ENCODE measurements around the gene HSPA6.
A peak's percentile ranks its signal among the peaks of the same experiment; 100 is the strongest.
"Not testable (repeated sequence)": the region's sequence is repeated elsewhere in the genome, so short reads cannot be mapped to it uniquely, and the experiment has no call there.

The HSPA6 gene

DNA sequence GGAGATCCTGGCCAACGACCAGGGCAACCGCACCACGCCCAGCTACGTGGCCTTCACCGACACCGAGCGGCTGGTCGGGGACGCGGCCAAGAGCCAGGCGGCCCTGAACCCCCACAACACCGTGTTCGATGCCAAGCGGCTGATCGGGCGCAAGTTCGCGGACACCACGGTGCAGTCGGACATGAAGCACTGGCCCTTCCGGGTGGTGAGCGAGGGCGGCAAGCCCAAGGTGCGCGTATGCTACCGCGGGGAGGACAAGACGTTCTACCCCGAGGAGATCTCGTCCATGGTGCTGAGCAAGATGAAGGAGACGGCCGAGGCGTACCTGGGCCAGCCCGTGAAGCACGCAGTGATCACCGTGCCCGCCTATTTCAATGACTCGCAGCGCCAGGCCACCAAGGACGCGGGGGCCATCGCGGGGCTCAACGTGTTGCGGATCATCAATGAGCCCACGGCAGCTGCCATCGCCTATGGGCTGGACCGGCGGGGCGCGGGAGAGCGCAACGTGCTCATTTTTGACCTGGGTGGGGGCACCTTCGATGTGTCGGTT is 477 bp downstream of the HSPA6 start:
- not testable (repeated sequence) for H3K36me3 ChIP-seq (ENCODE audit: control insufficient read depth, insufficient read depth, low read length); H3K27ac ChIP-seq (ENCODE audit: low read length); H3K9me3 ChIP-seq (ENCODE audit: control insufficient read depth, insufficient read depth, low read length); DNase-seq (ENCODE audit: low read depth, low spot score); H3K27me3 ChIP-seq (ENCODE audit: control insufficient read depth, insufficient read depth, low read length); H3K4me1 ChIP-seq (ENCODE audit: control insufficient read depth, insufficient read depth, low read length)
- peak overlapping the region; percentile 32; the same call in 1 of the 2 replicates for H3K4me3 ChIP-seq (ENCODE audit: low read length)
- no CpG with 5 or more reads among the region's 55 CpGs for WGBS (ENCODE audit: insufficient coverage, insufficient read length)

DNA sequence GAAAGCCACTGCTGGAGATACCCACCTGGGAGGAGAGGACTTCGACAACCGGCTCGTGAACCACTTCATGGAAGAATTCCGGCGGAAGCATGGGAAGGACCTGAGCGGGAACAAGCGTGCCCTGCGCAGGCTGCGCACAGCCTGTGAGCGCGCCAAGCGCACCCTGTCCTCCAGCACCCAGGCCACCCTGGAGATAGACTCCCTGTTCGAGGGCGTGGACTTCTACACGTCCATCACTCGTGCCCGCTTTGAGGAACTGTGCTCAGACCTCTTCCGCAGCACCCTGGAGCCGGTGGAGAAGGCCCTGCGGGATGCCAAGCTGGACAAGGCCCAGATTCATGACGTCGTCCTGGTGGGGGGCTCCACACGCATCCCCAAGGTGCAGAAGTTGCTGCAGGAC is 981 bp downstream of the HSPA6 start:
- H3K9me3 ChIP-seq (ENCODE audit: control insufficient read depth, insufficient read depth, low read length); H3K36me3 ChIP-seq (ENCODE audit: control insufficient read depth, insufficient read depth, low read length); H3K27ac ChIP-seq (ENCODE audit: low read length); H3K4me1 ChIP-seq (ENCODE audit: control insufficient read depth, insufficient read depth, low read length); H3K27me3 ChIP-seq (ENCODE audit: control insufficient read depth, insufficient read depth, low read length); DNase-seq (ENCODE audit: low read depth, low spot score): not testable (repeated sequence)
- WGBS (ENCODE audit: insufficient coverage, insufficient read length), result no CpG with 5 or more reads among the region's 23 CpGs
- H3K4me3 ChIP-seq (ENCODE audit: low read length), result peak overlapping the region; percentile 32; the same call in 1 of the 2 replicates

DNA sequence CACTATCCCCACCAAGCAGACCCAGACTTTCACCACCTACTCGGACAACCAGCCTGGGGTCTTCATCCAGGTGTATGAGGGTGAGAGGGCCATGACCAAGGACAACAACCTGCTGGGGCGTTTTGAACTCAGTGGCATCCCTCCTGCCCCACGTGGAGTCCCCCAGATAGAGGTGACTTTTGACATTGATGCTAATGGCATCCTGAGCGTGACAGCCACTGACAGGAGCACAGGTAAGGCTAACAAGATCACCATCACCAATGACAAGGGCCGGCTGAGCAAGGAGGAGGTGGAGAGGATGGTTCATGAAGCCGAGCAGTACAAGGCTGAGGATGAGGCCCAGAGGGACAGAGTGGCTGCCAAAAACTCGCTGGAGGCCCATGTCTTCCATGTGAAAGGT is 1.6 kb downstream of the HSPA6 start:
- not testable (repeated sequence) for H3K36me3 ChIP-seq (ENCODE audit: control insufficient read depth, insufficient read depth, low read length); DNase-seq (ENCODE audit: low read depth, low spot score); H3K9me3 ChIP-seq (ENCODE audit: control insufficient read depth, insufficient read depth, low read length); H3K4me1 ChIP-seq (ENCODE audit: control insufficient read depth, insufficient read depth, low read length); H3K4me3 ChIP-seq (ENCODE audit: low read length); H3K27me3 ChIP-seq (ENCODE audit: control insufficient read depth, insufficient read depth, low read length); H3K27ac ChIP-seq (ENCODE audit: low read length)
- no CpG with 5 or more reads among the region's 7 CpGs for WGBS (ENCODE audit: insufficient coverage, insufficient read length)

DNA sequence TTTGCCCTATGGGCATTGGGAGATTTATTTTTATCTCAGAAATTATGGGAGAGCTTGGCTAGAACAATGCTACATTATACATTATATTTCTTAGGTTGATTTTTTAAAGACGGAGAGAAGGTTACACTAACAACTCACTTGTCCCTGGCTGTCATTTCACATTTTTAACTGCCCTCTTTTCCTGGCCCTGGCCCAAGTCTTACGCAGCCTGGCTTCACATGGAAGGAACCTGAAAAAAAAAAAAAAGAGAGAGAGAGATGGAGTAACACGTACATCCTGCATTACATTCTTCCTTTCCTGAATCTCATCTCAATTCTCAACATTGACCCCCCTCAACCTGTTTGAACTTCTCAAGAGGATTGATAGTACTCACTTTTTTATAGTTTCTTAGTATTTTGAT is 4.2 kb downstream of the HSPA6 start:
- not testable (repeated sequence) for H3K9me3 ChIP-seq (ENCODE audit: control insufficient read depth, insufficient read depth, low read length); H3K4me3 ChIP-seq (ENCODE audit: low read length); H3K27me3 ChIP-seq (ENCODE audit: control insufficient read depth, insufficient read depth, low read length); DNase-seq (ENCODE audit: low read depth, low spot score); H3K27ac ChIP-seq (ENCODE audit: low read length); H3K36me3 ChIP-seq (ENCODE audit: control insufficient read depth, insufficient read depth, low read length); H3K4me1 ChIP-seq (ENCODE audit: control insufficient read depth, insufficient read depth, low read length)
- no CpG with 5 or more reads among the region's 3 CpGs for WGBS (ENCODE audit: insufficient coverage, insufficient read length)

DNA sequence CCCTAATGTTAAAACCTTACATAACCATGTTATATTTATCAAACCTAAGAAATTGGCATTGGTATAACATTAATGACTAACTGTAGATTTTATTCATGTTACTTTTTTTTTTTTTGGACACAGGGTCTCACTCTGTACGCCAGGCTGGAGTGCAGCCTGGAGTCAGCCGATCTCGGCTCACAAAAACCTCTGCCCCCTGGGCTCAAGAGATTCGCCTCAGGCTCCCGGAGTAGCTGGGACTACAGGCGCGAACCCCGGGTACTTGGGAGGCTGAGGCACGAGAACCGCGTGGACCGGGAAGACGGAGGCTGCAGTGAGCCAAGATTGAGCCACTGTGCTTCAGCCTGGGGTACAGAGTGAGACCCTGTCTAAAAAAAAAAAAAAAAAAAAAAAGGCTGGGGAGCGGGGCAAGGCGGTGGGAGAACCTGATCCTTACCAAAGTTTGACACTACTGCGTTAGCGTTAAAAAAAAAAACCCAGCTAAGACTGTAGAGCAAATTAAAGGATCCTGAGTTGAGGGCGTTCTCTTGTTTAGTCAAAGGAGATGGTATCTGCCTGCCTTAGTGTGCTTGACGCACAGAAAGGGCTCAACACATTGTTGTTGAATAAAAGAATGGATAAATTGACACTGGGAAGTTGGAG is 5.2 kb downstream of the HSPA6 start:
- not testable (repeated sequence) for DNase-seq (ENCODE audit: low read depth, low spot score)
- H3K4me3 ChIP-seq (ENCODE audit: low read length), result peak overlapping the region; percentile 64; the same call in 1 of the 2 replicates
- WGBS (ENCODE audit: insufficient coverage, insufficient read length), result no CpG with 5 or more reads among the region's 19 CpGs

DNA sequence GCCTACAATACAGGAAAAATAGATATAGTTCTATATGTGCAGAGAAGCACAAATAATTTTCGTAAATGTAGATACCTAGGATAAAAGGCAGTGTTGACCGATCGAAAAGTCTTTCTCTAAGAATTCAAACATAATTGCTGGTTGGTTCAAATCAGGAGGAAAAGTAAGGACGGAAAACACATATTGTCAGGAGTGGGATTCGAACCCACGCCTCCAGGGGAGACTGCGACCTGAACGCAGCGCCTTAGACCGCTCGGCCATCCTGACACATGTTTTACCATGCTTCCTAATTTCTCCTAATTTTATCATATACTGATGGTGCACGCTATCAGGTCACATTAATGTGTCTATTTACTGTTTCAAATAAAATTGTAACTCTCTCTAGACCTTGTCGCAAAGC is 5.8 kb downstream of the HSPA6 start:
- peak overlapping the region; percentile 64; the same call in 1 of the 2 replicates for H3K4me3 ChIP-seq (ENCODE audit: low read length)
- H3K4me1 ChIP-seq (ENCODE audit: control insufficient read depth, insufficient read depth, low read length); H3K27ac ChIP-seq (ENCODE audit: low read length); H3K27me3 ChIP-seq (ENCODE audit: control insufficient read depth, insufficient read depth, low read length); H3K9me3 ChIP-seq (ENCODE audit: control insufficient read depth, insufficient read depth, low read length); H3K36me3 ChIP-seq (ENCODE audit: control insufficient read depth, insufficient read depth, low read length); DNase-seq (ENCODE audit: low read depth, low spot score): not testable (repeated sequence)
- WGBS (ENCODE audit: insufficient coverage, insufficient read length), result no CpG with 5 or more reads among the region's 13 CpGs

More for the DNA sequence above, 5.2 kb downstream of the HSPA6 start:
- H3K27me3 ChIP-seq (ENCODE audit: control insufficient read depth, insufficient read depth, low read length); H3K36me3 ChIP-seq (ENCODE audit: control insufficient read depth, insufficient read depth, low read length); H3K4me1 ChIP-seq (ENCODE audit: control insufficient read depth, insufficient read depth, low read length); H3K9me3 ChIP-seq (ENCODE audit: control insufficient read depth, insufficient read depth, low read length); H3K27ac ChIP-seq (ENCODE audit: low read length): not testable (repeated sequence)

DNA sequence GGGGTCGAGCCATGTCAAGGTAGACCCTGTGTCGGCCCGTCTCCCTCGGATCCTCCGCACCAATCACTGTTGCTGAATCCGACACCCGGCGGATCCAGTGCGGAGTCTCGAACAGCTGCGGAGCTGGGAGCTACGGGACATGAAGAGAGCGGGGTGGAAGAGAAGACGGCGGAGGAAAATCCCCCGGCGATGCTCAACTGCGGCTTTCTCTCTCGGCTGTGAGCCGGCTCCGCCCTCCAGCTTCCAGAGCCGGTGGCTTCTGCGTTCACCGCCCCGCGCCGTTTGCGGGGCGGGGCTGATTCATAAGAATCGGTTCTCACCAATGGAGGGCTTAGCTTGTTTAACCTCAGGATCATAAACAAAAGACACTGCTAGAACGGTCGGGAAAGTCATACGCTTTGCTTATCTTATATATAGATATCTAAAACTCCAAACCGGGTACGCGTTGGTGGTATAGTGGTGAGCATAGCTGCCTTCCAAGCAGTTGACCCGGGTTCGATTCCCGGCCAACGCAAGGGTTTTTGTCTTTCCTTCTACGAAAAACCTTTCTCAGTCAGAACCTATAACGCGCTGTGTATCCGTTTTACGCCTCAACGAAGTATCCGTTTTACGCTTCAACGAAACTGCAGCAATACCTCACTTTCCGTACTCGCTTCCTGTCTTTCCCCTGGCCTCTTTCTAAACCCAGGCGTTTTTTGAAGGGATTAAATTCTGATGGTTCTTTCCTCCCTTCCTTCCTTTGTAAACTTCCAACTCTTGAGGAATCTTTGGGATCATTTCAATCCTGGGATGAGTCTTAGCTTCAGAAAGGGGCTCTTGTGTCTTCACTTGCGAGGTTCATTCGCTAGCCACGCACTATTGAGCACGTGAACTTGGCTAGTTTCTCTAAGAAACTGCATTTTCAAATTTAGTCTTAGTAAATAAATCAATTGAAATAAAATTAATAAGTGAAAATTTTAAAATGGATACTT is 6.6 kb downstream of the HSPA6 start:
- H3K27me3 ChIP-seq (ENCODE audit: control insufficient read depth, insufficient read depth, low read length); H3K4me1 ChIP-seq (ENCODE audit: control insufficient read depth, insufficient read depth, low read length); DNase-seq (ENCODE audit: low read depth, low spot score); H3K36me3 ChIP-seq (ENCODE audit: control insufficient read depth, insufficient read depth, low read length); H3K9me3 ChIP-seq (ENCODE audit: control insufficient read depth, insufficient read depth, low read length); H3K27ac ChIP-seq (ENCODE audit: low read length): not testable (repeated sequence)
- WGBS (ENCODE audit: insufficient coverage, insufficient read length), result no CpG with 5 or more reads among the region's 56 CpGs
- peak overlapping the region; percentile 64; the same call in 1 of the 2 replicates for H3K4me3 ChIP-seq (ENCODE audit: low read length)

DNA sequence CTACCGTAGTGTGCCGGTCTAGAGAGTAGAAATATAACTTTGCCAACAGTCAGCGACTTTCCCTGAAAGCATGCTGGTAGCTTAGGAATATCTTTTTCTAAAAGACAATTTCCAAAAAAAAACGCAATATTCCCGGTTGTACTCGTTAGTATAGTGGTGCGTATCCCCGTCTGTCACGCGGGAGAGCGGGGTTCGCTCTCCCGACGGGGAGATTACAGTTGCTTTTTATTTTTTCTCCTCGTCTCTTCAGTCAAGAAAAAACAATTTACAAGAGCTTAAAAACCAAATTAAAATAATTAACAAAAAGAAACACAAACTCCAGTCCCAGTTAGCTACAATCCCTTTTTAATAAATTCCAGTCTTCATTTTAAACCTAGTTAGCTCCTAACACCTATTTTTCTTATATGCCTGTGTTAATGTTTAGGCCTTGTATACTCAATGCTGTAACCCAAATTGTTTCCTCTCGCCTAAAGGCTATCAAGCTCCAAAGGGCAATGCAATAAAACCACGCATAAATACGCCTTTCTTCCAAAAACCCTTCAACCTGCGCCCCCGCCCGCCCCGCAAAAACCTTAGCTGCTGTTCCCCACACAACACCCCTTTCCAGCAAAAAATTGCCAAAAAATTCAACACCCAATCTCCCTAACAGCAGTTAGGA is 7.8 kb downstream of the HSPA6 start:
- Histone ChIP-seq H3K9me3 (ENCODE audit: control insufficient read depth, insufficient read depth, low read length) (no peaks in the 10 kb centered on the region), H3K27ac (ENCODE audit: low read length) (no peak overlapping the region), H3K4me3 (ENCODE audit: low read length) (peak overlapping the region; percentile 43; the same call in 1 of the 2 replicates), H3K27me3 (ENCODE audit: control insufficient read depth, insufficient read depth, low read length) (no peaks in the 10 kb centered on the region), H3K36me3 (ENCODE audit: control insufficient read depth, insufficient read depth, low read length) (no peaks in the 10 kb centered on the region), H3K4me1 (ENCODE audit: control insufficient read depth, insufficient read depth, low read length) (no peaks in the 10 kb centered on the region; the same call in 1 of the 2 replicates)
- no CpG with 5 or more reads among the region's 22 CpGs for WGBS (ENCODE audit: insufficient coverage, insufficient read length)
- no peak for DNase-seq (ENCODE audit: low read depth, low spot score)

DNA sequence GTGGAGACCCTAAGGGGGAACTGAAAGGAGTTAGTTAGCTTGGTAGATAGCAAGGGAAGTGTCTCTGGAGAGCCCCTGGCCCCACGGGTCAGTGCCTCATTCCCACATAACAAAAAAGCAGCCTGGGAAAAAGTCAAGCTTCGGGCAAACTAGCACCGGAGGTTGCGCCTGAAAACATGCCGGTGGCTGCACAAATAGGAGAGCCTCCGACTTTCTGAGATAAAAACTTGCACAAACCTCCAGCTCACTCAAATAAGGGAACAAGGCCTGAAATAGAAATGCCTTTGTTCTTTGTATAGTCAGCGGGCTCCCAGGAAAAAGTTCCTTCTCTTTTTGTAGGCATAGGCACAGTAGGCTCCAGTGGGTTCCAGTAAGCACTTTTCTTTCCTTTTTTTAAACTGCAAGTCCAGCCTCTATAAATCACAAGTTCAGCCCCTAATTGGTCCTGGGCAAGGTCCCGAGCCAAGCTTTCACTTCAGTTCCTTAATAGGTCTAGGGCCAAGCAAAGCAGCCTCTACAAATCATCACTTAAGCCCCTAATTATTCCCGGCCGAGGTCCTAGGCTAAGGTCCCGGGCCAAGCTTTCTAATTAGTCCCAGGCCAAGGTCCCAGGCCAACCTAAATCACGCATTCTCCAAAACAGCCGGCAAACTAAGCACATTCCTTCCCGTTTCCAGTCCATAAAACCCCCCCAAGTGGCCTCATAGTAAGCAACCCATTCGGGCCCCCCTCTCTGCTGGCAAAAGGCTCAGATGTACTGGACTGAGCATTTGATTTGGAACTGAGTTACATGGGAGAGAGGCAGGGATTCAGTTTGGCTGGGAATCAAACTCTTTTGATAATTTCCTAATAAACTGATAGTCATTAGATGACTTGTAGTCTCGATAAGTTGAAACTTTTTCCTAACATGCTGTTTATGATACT is 8.6 kb downstream of the HSPA6 start:
- H3K27me3 ChIP-seq (ENCODE audit: control insufficient read depth, insufficient read depth, low read length); H3K9me3 ChIP-seq (ENCODE audit: control insufficient read depth, insufficient read depth, low read length); H3K36me3 ChIP-seq (ENCODE audit: control insufficient read depth, insufficient read depth, low read length); H3K4me1 ChIP-seq (ENCODE audit: control insufficient read depth, insufficient read depth, low read length); DNase-seq (ENCODE audit: low read depth, low spot score); H3K27ac ChIP-seq (ENCODE audit: low read length): not testable (repeated sequence)
- WGBS (ENCODE audit: insufficient coverage, insufficient read length), result no CpG with 5 or more reads among the region's 16 CpGs
- peak overlapping the region; percentile 35; the same call in 1 of the 2 replicates for H3K4me3 ChIP-seq (ENCODE audit: low read length)
